ENCODE measurements around the gene KCNA10. TPM values are rescaled to one million over a fixed set of nuclear protein-coding genes. Genes with fewer than 3 reads are reported as not detected.

KCNA10 gene
- total and polyA plus RNA-seq, 4 donors, result not detected

- TF ChIP-seq, protein P1, sequence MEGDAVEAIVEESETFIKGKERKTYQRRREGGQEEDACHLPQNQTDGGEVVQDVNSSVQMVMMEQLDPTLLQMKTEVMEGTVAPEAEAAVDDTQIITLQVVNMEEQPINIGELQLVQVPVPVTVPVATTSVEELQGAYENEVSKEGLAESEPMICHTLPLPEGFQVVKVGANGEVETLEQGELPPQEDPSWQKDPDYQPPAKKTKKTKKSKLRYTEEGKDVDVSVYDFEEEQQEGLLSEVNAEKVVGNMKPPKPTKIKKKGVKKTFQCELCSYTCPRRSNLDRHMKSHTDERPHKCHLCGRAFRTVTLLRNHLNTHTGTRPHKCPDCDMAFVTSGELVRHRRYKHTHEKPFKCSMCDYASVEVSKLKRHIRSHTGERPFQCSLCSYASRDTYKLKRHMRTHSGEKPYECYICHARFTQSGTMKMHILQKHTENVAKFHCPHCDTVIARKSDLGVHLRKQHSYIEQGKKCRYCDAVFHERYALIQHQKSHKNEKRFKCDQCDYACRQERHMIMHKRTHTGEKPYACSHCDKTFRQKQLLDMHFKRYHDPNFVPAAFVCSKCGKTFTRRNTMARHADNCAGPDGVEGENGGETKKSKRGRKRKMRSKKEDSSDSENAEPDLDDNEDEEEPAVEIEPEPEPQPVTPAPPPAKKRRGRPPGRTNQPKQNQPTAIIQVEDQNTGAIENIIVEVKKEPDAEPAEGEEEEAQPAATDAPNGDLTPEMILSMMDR (IDR thresholded peaks at IDR 0.05; ENCODE audit: control extremely low read depth, extremely low read depth), result no peak
- H3K27me3 ChIP-seq (ENCODE audit: control insufficient read depth in 3 of 3, insufficient read depth in 3 of 3, low read length in 2 of 3), result no peaks in the 10 kb centered on the region
- H3K9me3 ChIP-seq (ENCODE audit: control insufficient read depth in 4 of 4, insufficient read depth in 3 of 4, low read length in 3 of 4), result no peaks in the 10 kb centered on the region
- no peaks in the 10 kb centered on the region for H3K36me3 ChIP-seq (ENCODE audit: control insufficient read depth in 4 of 4, insufficient read depth in 4 of 4, low read length in 4 of 4)
- H3K4me1 ChIP-seq (ENCODE audit: control insufficient read depth in 5 of 5, insufficient read depth in 5 of 5, low read length in 5 of 5), result no peaks in the 10 kb centered on the region
- no peak for ATAC-seq (ENCODE audit: insufficient read depth, low FRiP score)
- WGBS, 2 donors, result 42 to 50% methylated on average over 21 of the region's 21 CpGs
- DNase-seq, result no peak
- H3K27ac ChIP-seq (ENCODE audit: low read depth in 1 of 2, low read length in 1 of 2), result no peak overlapping the region
- no peak overlapping the region for H3K4me3 ChIP-seq
- no peak overlapping the region for H3K9ac ChIP-seq (ENCODE audit: insufficient read depth in 1 of 2, low read length in 2 of 2)
Measured at GRCh38 chr1:110494522-110495406, 24.2 kb downstream of the KCNA10 start.

DNA sequence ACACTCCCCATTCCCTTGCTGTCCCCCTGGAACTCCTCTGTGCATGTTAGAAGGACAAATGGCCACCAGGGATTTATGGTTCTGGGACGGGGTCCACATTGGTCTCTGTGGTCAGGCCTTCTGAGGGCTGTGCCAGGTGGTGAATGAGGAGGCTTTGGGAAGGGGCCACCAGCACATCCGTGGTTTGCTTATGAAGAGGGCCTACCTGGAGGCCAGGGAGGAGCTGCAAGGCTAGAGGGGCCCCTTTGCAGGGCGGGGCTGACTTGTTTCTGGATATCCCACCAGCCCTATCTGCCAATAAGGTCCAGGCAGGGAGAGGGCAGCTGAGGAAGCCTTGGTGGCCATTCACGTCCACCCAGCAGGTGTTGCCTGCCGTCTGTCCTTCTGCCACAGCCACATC, 24.9 kb downstream of the KCNA10 start:
- H3K27ac ChIP-seq (ENCODE audit: low read depth in 1 of 2, low read length in 1 of 2), result no peak overlapping the region
- 69 to 81% methylated on average over 5 of the region's 5 CpGs for WGBS, 2 donors
- TF ChIP-seq, protein P1 (IDR thresholded peaks at IDR 0.05; ENCODE audit: control extremely low read depth, extremely low read depth), result no peak

GRCh38 chr1:110493059-110493699, 25.8 kb downstream of the KCNA10 start:
- H3K4me3 ChIP-seq, result no peak overlapping the region
- H3K9ac ChIP-seq (ENCODE audit: insufficient read depth in 1 of 2, low read length in 2 of 2), result no peak overlapping the region
- no peaks in the 10 kb centered on the region for H3K27me3 ChIP-seq (ENCODE audit: control insufficient read depth in 3 of 3, insufficient read depth in 3 of 3, low read length in 2 of 3)
- TF ChIP-seq, protein P1 (IDR thresholded peaks at IDR 0.05; ENCODE audit: control extremely low read depth, extremely low read depth), result no peak
- H3K9me3 ChIP-seq (ENCODE audit: control insufficient read depth in 4 of 4, insufficient read depth in 3 of 4, low read length in 3 of 4), result no peaks in the 10 kb centered on the region
- DNase-seq (no peak), ATAC-seq (ENCODE audit: insufficient read depth, low FRiP score) (no peak)
- no peak overlapping the region for H3K27ac ChIP-seq (ENCODE audit: low read depth in 1 of 2, low read length in 1 of 2)
- no peaks in the 10 kb centered on the region for H3K4me1 ChIP-seq (ENCODE audit: control insufficient read depth in 5 of 5, insufficient read depth in 5 of 5, low read length in 5 of 5)
- 64 to 77% methylated on average over 5 of the region's 5 CpGs for WGBS, 2 donors
- no peaks in the 10 kb centered on the region for H3K36me3 ChIP-seq (ENCODE audit: control insufficient read depth in 4 of 4, insufficient read depth in 4 of 4, low read length in 4 of 4)

More for the DNA sequence above, 24.9 kb downstream of the KCNA10 start:
- Histone ChIP-seq H3K36me3 (ENCODE audit: control insufficient read depth in 4 of 4, insufficient read depth in 4 of 4, low read length in 4 of 4) (no peaks in the 10 kb centered on the region), H3K4me1 (ENCODE audit: control insufficient read depth in 5 of 5, insufficient read depth in 5 of 5, low read length in 5 of 5) (no peaks in the 10 kb centered on the region), H3K9ac (ENCODE audit: insufficient read depth in 1 of 2, low read length in 2 of 2) (no peak overlapping the region), H3K27me3 (ENCODE audit: control insufficient read depth in 3 of 3, insufficient read depth in 3 of 3, low read length in 2 of 3) (no peaks in the 10 kb centered on the region), H3K9me3 (ENCODE audit: control insufficient read depth in 4 of 4, insufficient read depth in 3 of 4, low read length in 3 of 4) (no peaks in the 10 kb centered on the region), H3K4me3 (no peak overlapping the region)
- no peak for DNase-seq
- no peak for ATAC-seq (ENCODE audit: insufficient read depth, low FRiP score)
